Measurements from ENCODE around the gene NDUFA12. TPM values are rescaled to one million over a fixed set of nuclear protein-coding genes. Genes with fewer than 3 reads are reported as not detected.

Gene NDUFA12
- total and polyA plus RNA-seq, 8 donors = 20.7 to 68.0 (median 31.1) TPM

DNA sequence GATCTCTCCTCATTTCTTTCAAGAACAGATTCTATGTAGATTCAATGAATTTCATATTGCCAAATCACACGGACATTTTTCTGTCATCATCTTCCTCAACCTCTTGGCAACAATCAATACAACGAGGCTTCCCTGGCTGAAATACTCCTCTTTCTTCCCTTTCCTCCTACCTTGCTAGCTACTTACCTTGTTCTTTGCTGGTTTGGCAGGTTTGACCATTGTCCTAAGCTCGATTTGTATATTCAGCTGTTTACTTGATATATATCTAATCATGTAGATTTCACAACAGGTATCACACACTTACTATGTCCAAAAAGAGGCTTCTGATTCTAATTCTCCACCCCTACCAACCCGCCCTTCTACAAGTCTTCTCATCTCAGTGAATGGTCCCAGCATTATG lies 23.6 kb downstream of the NDUFA12 start:
- no peaks in the 10 kb centered on the region for H3K27me3 ChIP-seq
- no peaks in the 10 kb centered on the region for H3K4me1 ChIP-seq
- H3K36me3 ChIP-seq = no peaks in the 10 kb centered on the region
- TF ChIP-seq, protein P1, sequence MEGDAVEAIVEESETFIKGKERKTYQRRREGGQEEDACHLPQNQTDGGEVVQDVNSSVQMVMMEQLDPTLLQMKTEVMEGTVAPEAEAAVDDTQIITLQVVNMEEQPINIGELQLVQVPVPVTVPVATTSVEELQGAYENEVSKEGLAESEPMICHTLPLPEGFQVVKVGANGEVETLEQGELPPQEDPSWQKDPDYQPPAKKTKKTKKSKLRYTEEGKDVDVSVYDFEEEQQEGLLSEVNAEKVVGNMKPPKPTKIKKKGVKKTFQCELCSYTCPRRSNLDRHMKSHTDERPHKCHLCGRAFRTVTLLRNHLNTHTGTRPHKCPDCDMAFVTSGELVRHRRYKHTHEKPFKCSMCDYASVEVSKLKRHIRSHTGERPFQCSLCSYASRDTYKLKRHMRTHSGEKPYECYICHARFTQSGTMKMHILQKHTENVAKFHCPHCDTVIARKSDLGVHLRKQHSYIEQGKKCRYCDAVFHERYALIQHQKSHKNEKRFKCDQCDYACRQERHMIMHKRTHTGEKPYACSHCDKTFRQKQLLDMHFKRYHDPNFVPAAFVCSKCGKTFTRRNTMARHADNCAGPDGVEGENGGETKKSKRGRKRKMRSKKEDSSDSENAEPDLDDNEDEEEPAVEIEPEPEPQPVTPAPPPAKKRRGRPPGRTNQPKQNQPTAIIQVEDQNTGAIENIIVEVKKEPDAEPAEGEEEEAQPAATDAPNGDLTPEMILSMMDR (IDR thresholded peaks at IDR 0.05) = no peak
- H3K27ac ChIP-seq = no peak overlapping the region
- WGBS, 2 donors = 74 to 79% methylated on average over 4 of the region's 4 CpGs
- no peak for FAIRE-seq
- intact Hi-C loops (cut with DNase I) = loop anchor here in 1 of 3 donors (10.0 kb wide), 1 partner anchor 55 kb away; no protein-coding TSS in a partner anchor
- DNase-seq = no peak
- H3K9me3 ChIP-seq = no peaks in the 10 kb centered on the region
- no peak for ATAC-seq
- H3K4me3 ChIP-seq = no peak overlapping the region

DNA sequence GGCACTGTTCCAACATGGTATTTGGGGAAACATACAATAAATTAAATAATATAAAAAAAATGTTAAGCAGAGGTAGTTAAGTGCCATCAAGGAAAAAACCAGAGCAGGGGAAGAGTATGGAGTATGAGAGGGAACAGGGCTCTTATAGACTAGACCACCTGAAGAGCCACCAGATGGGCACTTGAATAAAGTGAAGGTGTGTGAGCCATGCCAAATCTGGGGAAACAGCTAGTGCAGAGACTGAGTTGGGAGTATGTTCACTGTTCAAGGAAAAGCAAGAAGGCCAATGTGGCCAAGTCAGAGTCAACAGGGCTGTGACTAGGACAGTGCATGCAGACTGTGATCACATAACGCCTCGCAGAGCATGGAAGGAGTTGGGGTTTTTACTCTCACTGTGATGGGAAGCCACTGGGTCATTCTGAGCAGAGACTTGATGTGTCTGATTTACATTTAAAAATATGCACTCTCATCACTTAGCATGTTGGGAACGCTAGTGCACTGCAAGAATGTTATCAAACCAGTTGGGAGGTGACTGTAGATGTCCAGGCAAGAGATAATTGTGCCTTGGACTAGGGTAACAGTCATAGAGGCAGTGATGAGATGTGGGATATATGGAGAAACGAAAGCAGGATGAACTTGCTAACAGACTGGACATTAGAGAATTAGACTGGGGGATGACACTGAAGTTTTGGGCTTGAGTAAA lies 25.6 kb downstream of the NDUFA12 start:
- no peaks in the 10 kb centered on the region for H3K36me3 ChIP-seq
- FAIRE-seq (no peak), DNase-seq (no peak), ATAC-seq (no peak)
- no peak overlapping the region for H3K27ac ChIP-seq
- no peaks in the 10 kb centered on the region for H3K9me3 ChIP-seq
- 90 to 93% methylated on average over 4 of the region's 4 CpGs for WGBS, 2 donors
- H3K4me3 ChIP-seq = no peak overlapping the region
- TF ChIP-seq, protein P1 (IDR thresholded peaks at IDR 0.05) = no peak
- H3K27me3 ChIP-seq = no peaks in the 10 kb centered on the region
- no peaks in the 10 kb centered on the region for H3K4me1 ChIP-seq
- intact Hi-C loops (cut with DNase I) = no loop called here

DNA sequence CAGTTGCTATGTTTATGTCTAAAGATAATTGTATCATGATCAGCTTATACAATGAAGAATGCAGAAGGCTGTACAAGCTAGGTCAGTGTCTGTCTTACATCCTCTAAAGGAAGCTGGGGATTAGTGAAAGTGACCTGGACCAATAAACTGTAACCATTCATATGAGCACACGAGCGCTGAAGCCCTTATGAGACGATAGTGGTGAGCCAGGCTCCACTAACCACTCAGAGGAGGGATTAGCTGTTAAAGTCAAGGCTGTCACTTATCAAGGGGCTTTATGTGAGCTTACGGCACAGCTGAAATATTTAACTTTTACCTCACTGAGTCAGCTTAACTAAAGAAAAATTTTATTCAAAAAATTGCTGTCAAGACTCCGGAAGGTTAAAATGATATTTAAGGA lies 30.3 kb downstream of the NDUFA12 start:
- 88 to 90% methylated on average over 5 of the region's 5 CpGs for WGBS, 2 donors
- Histone ChIP-seq H3K27ac (no peak overlapping the region), H3K4me1 (no peaks in the 10 kb centered on the region), H3K36me3 (peaks cover 0 to 8% (median 0%) of the 10 kb centered on the region in 3 donors), H3K27me3 (no peaks in the 10 kb centered on the region), H3K9me3 (no peaks in the 10 kb centered on the region), H3K4me3 (no peak overlapping the region)
- FAIRE-seq (no peak), DNase-seq (no peak), ATAC-seq (no peak)
- TF ChIP-seq, protein P1 (IDR thresholded peaks at IDR 0.05) = no peak
- intact Hi-C loops (cut with DNase I) = no loop called here

DNA sequence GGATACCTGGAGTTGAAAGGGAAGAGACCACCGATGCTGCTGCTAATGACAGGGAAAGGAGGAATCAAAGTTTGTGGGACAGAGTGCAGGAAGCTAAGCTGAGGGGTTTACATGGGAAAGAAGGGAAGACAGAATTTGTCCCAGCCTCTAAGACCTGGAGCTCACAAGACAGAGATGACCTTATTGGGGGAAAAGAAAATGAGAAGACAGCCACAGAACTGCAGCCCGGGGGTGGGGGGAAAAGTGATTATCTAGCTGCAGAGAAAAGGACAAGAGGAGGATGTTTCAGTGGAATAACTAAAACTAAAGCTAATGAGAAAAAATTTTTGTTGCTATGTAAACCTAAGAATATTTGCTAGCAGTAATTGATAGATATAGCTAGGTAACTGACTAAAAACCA lies 30.7 kb downstream of the NDUFA12 start:
- no peaks in the 10 kb centered on the region for H3K4me1 ChIP-seq
- DNase-seq (no peak), ATAC-seq (no peak), FAIRE-seq (no peak)
- H3K27me3 ChIP-seq = no peaks in the 10 kb centered on the region
- no peak overlapping the region for H3K4me3 ChIP-seq
- no peaks in the 10 kb centered on the region for H3K9me3 ChIP-seq
- WGBS, 2 donors = 93 to 96% methylated on average over 2 of the region's 2 CpGs
- no peak overlapping the region for H3K27ac ChIP-seq
- peaks cover 0 to 8% (median 0%) of the 10 kb centered on the region in 3 donors for H3K36me3 ChIP-seq
- intact Hi-C loops (cut with DNase I) = no loop called here
- TF ChIP-seq, protein P1 (IDR thresholded peaks at IDR 0.05) = no peak

DNA sequence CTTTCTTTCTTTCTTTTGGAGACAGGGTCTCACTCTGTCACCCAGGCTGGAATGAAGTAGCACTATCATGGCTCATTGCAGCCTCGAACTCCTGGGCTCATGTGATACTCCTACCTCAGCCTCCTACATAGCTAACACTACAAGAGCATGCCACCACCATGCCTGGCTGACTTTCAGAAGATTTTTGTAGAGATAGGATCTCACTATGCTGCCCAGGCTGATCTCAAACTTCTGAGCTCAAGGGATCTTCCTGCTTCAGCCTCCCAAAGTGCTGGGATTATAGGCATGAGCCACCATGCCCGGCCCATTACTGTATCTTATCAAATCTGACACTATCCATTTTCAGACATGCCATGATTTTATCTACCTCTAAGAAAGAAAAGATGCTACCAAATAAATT lies 31.6 kb downstream of the NDUFA12 start:
- H3K4me3 ChIP-seq = no peak overlapping the region
- 94 to 96% methylated on average over 2 of the region's 2 CpGs for WGBS, 2 donors
- H3K36me3 ChIP-seq = peaks cover 0 to 8% (median 0%) of the 10 kb centered on the region in 3 donors
- TF ChIP-seq, protein P1 (IDR thresholded peaks at IDR 0.05) = no peak
- intact Hi-C loops (cut with DNase I) = no loop called here
- no peaks in the 10 kb centered on the region for H3K27me3 ChIP-seq
- H3K27ac ChIP-seq = no peak overlapping the region
- H3K4me1 ChIP-seq = no peaks in the 10 kb centered on the region
- no peak for ATAC-seq
- FAIRE-seq = no peak
- no peaks in the 10 kb centered on the region for H3K9me3 ChIP-seq
- DNase-seq = no peak
